ENCODE results near the gene SLC25A27. TPM values are rescaled to one million over a fixed set of nuclear protein-coding genes. Genes with fewer than 3 reads are reported as not detected.

The SLC25A27 gene
- total RNA-seq, 4 donors from 2014 or later = 24.6 to 47.2 (median 33.3) TPM

DNA sequence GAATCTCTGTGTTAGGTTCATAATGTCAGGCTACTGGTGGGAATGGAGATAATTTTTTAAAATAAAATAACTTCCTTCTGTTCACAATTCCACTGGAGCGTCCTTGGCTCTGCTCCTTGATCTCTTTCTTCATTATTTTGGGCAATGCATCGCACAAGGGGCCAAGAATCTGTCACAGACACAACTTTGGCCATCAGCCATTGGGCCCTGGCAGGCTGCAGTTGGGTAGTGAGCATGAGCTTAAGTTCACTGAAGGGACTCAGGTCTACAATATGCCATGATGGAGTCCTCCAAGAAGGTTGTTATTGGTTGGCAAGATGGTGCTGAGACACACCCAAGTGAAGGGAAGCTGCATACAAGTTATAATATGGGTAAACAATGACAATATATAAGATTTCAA lies 40.1 kb upstream of the SLC25A27 start:
- TF ChIP-seq, protein P1, sequence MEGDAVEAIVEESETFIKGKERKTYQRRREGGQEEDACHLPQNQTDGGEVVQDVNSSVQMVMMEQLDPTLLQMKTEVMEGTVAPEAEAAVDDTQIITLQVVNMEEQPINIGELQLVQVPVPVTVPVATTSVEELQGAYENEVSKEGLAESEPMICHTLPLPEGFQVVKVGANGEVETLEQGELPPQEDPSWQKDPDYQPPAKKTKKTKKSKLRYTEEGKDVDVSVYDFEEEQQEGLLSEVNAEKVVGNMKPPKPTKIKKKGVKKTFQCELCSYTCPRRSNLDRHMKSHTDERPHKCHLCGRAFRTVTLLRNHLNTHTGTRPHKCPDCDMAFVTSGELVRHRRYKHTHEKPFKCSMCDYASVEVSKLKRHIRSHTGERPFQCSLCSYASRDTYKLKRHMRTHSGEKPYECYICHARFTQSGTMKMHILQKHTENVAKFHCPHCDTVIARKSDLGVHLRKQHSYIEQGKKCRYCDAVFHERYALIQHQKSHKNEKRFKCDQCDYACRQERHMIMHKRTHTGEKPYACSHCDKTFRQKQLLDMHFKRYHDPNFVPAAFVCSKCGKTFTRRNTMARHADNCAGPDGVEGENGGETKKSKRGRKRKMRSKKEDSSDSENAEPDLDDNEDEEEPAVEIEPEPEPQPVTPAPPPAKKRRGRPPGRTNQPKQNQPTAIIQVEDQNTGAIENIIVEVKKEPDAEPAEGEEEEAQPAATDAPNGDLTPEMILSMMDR (IDR thresholded peaks at IDR 0.05) = no peak
- TF ChIP-seq POLR2A (IDR thresholded peaks at IDR 0.05) = no peak
- no peaks in the 10 kb centered on the region for H3K36me3 ChIP-seq
- H3K4me3 ChIP-seq = no peak overlapping the region
- no peaks in the 10 kb centered on the region for H3K27me3 ChIP-seq
- intact Hi-C loops (cut with DNase I; ENCODE audit: low total_unique reads) = no loop called here
- no peak overlapping the region for H3K27ac ChIP-seq
- no peak for DNase-seq
- H3K9me3 ChIP-seq = no peaks in the 10 kb centered on the region
- H3K4me1 ChIP-seq = no peaks in the 10 kb centered on the region

DNA sequence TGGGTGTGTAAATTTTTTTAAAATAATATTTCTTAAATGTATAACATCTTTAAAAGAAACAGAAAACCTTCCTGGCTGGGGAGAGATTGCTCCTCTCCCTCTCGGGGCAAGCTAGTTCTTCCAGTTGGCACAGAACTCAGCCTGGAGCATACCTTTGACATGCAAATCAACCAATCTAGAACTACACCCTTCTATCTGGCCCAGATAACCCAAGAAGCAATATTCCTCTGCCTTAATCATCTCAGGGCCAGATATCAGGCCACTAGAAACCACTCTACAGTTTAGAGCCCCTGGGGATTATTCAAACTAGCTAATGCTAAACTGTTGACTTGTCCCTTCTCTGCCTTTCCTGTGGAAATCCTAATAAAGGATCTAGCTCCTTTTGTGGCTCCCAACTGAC lies 34.0 kb upstream of the SLC25A27 start:
- H3K9me3 ChIP-seq = no peaks in the 10 kb centered on the region
- intact Hi-C loops (cut with DNase I; ENCODE audit: low total_unique reads) = no loop called here
- TF ChIP-seq, protein P1 (IDR thresholded peaks at IDR 0.05) = no peak
- no peak for TF ChIP-seq POLR2A (IDR thresholded peaks at IDR 0.05)

DNA sequence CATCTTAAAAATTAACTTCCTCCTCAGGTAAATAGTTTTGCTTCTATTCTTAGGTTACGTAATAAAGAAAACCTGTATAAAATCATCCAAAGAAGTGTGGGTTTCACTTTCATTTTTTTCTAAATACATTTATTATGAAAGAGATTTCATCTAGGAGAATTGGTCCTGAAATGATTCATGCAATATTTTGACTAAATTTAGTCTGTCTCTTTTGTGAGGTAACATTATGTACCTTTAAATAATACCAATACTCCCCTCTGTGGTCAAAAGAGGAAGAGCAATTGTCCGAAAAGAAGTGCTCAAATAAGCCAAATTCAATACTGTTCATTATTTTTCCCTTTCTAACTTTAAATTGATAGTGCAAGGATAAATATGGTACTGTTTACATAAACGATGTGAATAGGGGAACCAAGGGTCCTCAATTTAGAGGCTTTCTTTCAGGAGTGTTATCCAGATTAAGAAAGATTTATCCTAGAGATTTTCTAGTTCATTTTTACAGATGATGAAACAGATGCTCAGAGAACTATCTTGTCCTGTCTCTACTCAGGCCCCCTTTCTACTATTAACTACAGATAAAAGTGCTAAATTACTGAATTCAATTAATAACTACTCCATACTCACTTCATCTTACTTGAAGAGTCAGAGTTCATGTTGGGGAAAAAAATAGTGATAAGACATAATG lies 26.4 kb upstream of the SLC25A27 start:
- no peak for DNase-seq
- intact Hi-C loops (cut with DNase I; ENCODE audit: low total_unique reads) = loop anchor here (5.0 kb wide), 1 partner anchor 209 kb away; no protein-coding TSS in a partner anchor
- Histone ChIP-seq H3K4me3 (no peak overlapping the region), H3K36me3 (no peaks in the 10 kb centered on the region), H3K27me3 (no peaks in the 10 kb centered on the region), H3K9me3 (no peaks in the 10 kb centered on the region), H3K4me1 (no peaks in the 10 kb centered on the region), H3K27ac (no peak overlapping the region)
- TF ChIP-seq, protein P1 (IDR thresholded peaks at IDR 0.05) = peak; percentile 62 to 74 (median 65)
- no peak for TF ChIP-seq POLR2A (IDR thresholded peaks at IDR 0.05)

More for the DNA sequence above, 34.0 kb upstream of the SLC25A27 start:
- no peak for DNase-seq
- Histone ChIP-seq H3K4me3 (no peak overlapping the region), H3K4me1 (no peaks in the 10 kb centered on the region), H3K27ac (no peak overlapping the region), H3K36me3 (no peaks in the 10 kb centered on the region), H3K27me3 (no peaks in the 10 kb centered on the region)

DNA sequence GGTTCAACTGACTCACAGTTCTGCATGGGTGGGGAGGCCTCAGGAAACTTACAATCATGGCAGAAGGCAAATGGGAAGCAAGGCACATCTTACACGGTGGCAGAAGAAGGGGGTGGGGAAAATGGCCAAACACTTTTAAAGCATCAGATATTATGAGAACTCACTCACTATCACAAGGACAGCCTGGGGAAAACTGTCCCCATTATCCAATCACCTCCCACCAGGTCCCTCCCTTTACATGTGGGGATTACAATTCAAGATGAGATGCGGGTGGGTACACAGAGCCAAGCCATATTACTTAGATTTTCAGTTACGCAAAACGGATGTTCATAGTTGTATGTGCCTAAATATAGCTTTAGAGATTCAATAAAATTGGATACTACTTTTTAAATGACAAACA lies 25.8 kb upstream of the SLC25A27 start:
- intact Hi-C loops (cut with DNase I; ENCODE audit: low total_unique reads) = loop anchor here (5.0 kb wide), 1 partner anchor 210 kb away; no protein-coding TSS in a partner anchor
- TF ChIP-seq, protein P1 (IDR thresholded peaks at IDR 0.05) = no peak
- TF ChIP-seq POLR2A (IDR thresholded peaks at IDR 0.05) = no peak
- no peak overlapping the region for H3K27ac ChIP-seq

DNA sequence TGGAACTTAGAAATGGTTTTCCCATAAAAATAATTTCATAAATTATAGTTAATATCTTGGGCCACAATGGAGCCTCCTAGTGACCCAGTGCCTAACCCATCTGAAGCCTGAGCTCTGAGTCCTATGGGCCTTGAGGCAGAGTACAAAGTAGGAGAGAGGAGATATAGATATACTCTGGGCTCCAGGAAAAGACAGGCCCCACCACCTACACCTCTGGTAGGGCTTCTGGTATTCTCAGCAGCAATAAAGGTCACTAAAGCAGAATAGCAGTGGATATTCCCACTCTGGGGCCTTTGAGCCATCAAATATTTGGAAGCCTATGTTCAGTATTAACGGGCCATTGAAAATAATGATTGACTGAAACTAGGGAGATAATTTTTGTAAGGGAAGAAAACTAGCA lies 24.3 kb upstream of the SLC25A27 start:
- intact Hi-C loops (cut with DNase I; ENCODE audit: low total_unique reads) = loop anchor here (5.0 kb wide), 1 partner anchor 211 kb away; no protein-coding TSS in a partner anchor
- no peak for DNase-seq

More for the DNA sequence above, 25.8 kb upstream of the SLC25A27 start:
- no peaks in the 10 kb centered on the region for H3K4me1 ChIP-seq
- DNase-seq = no peak
- H3K4me3 ChIP-seq = no peak overlapping the region
- no peaks in the 10 kb centered on the region for H3K27me3 ChIP-seq
- no peaks in the 10 kb centered on the region for H3K36me3 ChIP-seq
- H3K9me3 ChIP-seq = no peaks in the 10 kb centered on the region

More for the DNA sequence above, 24.3 kb upstream of the SLC25A27 start:
- Histone ChIP-seq H3K9me3 (no peaks in the 10 kb centered on the region), H3K4me3 (no peak overlapping the region), H3K27ac (no peak overlapping the region), H3K36me3 (no peaks in the 10 kb centered on the region), H3K27me3 (no peaks in the 10 kb centered on the region), H3K4me1 (no peaks in the 10 kb centered on the region)
- TF ChIP-seq POLR2A (IDR thresholded peaks at IDR 0.05) = no peak
- TF ChIP-seq, protein P1 (IDR thresholded peaks at IDR 0.05) = no peak
